ENCODE measurements around the gene COBL.

Gene COBL

GRCh38 chr7:51304729-51305128, 11.9 kb downstream of the COBL start:
- TF ChIP-seq FOXP2 (optimal IDR thresholded peaks at IDR 0.05; ENCODE audit: borderline replicate concordance, extremely low read depth, extremely low read length, insufficient read depth) = no peak
- no peak for TF ChIP-seq REST (IDR thresholded peaks at IDR 0.05; ENCODE audit: insufficient read depth in 1 of 2, low read depth in 2 of 2, low read length in 2 of 2)
- no peak for TF ChIP-seq TAF1 (IDR thresholded peaks at IDR 0.05; ENCODE audit: borderline replicate concordance, insufficient read depth, low read length)
- no peak for TF ChIP-seq POLR2AphosphoS5 (IDR thresholded peaks at IDR 0.05; ENCODE audit: low read depth, low read length)
- no peak for TF ChIP-seq SIN3A (IDR thresholded peaks at IDR 0.05; ENCODE audit: borderline replicate concordance, insufficient read depth, low read length)

- TF ChIP-seq FOXP2 (optimal IDR thresholded peaks at IDR 0.05; ENCODE audit: borderline replicate concordance, extremely low read depth, extremely low read length, insufficient read depth) = no peak
- no peak for TF ChIP-seq TAF1 (IDR thresholded peaks at IDR 0.05; ENCODE audit: borderline replicate concordance, insufficient read depth, low read length)
- TF ChIP-seq REST (IDR thresholded peaks at IDR 0.05; ENCODE audit: insufficient read depth in 1 of 2, low read depth in 2 of 2, low read length in 2 of 2) = no peak
- TF ChIP-seq SIN3A (IDR thresholded peaks at IDR 0.05; ENCODE audit: borderline replicate concordance, insufficient read depth, low read length) = no peak
- no peak for TF ChIP-seq POLR2AphosphoS5 (IDR thresholded peaks at IDR 0.05; ENCODE audit: low read depth, low read length)
These were observed 13.5 kb downstream of the COBL start for GRCh38 chr7:51303142-51303525.

GRCh38 chr7:51301806-51302205, 14.8 kb downstream of the COBL start:
- no peak for TF ChIP-seq TAF1 (IDR thresholded peaks at IDR 0.05; ENCODE audit: borderline replicate concordance, insufficient read depth, low read length)
- no peak for TF ChIP-seq FOXP2 (optimal IDR thresholded peaks at IDR 0.05; ENCODE audit: borderline replicate concordance, extremely low read depth, extremely low read length, insufficient read depth)
- no peak for TF ChIP-seq SIN3A (IDR thresholded peaks at IDR 0.05; ENCODE audit: borderline replicate concordance, insufficient read depth, low read length)
- no peak for TF ChIP-seq POLR2AphosphoS5 (IDR thresholded peaks at IDR 0.05; ENCODE audit: low read depth, low read length)
- no peak for TF ChIP-seq REST (IDR thresholded peaks at IDR 0.05; ENCODE audit: insufficient read depth in 1 of 2, low read depth in 2 of 2, low read length in 2 of 2)

GRCh38 chr7:51300762-51301674, 15.6 kb downstream of the COBL start:
- TF ChIP-seq TAF1 (IDR thresholded peaks at IDR 0.05; ENCODE audit: borderline replicate concordance, insufficient read depth, low read length) (no peak), SIN3A (IDR thresholded peaks at IDR 0.05; ENCODE audit: borderline replicate concordance, insufficient read depth, low read length) (no peak), POLR2AphosphoS5 (IDR thresholded peaks at IDR 0.05; ENCODE audit: low read depth, low read length) (no peak), FOXP2 (optimal IDR thresholded peaks at IDR 0.05; ENCODE audit: borderline replicate concordance, extremely low read depth, extremely low read length, insufficient read depth) (no peak), REST (IDR thresholded peaks at IDR 0.05; ENCODE audit: insufficient read depth in 1 of 2, low read depth in 2 of 2, low read length in 2 of 2) (no peak)

Data from PFSK-1 (cell line).